HG02885 (cell line): ENCODE measurements around the gene ZGLP1.
A peak's percentile ranks its signal among the peaks of the same experiment; 100 is the strongest.
"Not testable (repeated sequence)": the region's sequence is repeated elsewhere in the genome, so short reads cannot be mapped to it uniquely, and the experiment has no call there.

Source experiments
- ATAC-seq: cut with Tn5 transposase; IDR thresholded peaks from one replicate; pipeline ENCODE4 v1.9.1; 2021; ENCODE audit warnings: mild to moderate bottlenecking; ENCODE audit not compliant: unreplicated experiment, poor library complexity

ZGLP1 gene

GRCh38 chr19:10309423-10309822, at the start of gene ZGLP1:
ZGLP1 (minus strand) TSS chr19:10309815.
- ATAC-seq: no peak

DNA sequence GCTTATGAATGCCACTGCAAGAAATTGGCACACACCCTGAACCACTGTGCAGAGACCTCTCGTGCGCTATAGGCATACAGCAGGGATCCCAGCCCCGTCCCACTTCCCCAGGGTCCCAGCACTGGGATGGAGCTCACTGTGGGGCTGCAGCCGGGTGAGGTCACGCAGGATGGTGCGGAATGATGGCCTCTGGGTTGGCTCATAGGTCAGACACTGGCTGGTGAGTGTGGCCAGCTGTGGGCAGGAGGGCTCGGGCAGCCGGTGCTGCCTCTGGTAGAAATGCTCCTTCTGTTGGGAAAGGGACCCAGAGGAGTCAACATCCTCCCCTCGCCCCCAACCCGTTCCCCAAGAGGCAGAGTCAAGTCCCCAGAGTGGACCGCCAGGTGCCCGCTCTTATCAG, 46.8 kb upstream of the ZGLP1 start:
- ATAC-seq: no peak

DNA sequence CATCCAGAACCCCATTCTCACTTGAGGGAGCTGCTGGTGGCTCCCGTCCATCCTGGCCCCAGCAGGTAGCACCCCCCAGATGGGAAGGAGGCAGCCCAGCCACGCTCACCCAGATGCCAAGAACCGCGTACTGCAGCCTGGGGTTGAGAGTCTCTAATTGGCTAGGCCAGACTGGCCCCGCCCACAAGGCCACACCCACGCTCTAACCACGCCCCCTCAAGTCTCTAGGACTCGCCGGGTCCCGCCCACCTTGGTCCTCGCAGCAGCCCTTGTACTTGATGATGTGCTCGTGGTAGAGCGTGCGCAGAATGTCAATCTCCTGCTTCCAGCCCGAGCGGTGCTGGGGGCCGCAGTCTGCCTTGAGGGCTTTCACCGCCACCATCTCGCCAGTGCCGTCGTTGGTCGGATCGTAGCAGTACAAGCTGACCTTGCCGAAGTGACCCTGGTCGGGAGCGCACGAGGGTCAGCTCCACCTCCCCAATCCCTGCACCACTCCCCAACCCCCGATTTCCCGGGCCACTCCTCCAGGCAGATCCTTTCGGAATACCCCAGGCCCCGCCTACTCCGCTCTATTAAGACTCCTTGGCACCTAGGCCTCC, 44.3 kb upstream of the ZGLP1 start:
- ATAC-seq: no peak

GRCh38 chr19:10352764-10353671, 43.4 kb upstream of the ZGLP1 start:
- no peak for ATAC-seq

DNA sequence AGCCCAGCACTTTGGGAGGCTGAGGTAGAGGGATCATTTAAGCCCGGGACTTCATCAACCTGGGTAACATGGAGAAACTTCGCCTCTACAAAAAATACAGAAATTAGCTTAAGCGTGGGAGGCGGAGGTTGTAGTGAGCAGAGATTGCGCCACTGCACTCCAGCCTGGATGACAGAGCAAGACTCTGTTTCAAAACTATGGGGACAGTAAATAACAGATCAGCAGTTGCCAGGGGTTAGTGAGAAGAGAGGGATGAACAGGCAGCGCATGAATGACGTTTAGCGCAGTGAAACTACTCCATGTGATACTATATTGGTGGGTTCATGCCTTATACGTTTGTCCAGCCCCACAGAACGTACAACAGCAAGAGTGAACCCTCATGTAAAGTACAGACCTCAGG, 36.9 kb upstream of the ZGLP1 start:
- ATAC-seq: no peak

DNA sequence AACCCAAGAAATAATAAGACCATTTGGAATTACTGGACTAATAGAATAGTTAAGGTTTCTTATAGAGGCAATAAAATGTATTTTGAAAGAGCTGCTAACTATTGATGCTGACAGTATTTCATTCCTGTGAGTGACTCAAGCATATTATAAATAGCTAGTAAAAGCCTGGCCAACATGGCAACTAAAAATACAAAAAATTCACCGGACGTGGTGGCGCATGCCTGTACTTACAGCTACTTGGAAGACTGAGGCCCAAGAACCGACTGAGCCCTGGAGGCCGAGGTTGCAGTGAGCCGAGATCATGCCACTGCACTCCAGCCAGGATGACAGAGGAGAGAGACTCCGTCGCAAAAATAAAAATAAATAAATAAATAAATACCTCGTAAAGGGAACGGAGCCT, 35.2 kb upstream of the ZGLP1 start:
- no peak for ATAC-seq

- no peak for ATAC-seq
These were observed 33.9 kb upstream of the ZGLP1 start for GRCh38 chr19:10343495-10343894.

DNA sequence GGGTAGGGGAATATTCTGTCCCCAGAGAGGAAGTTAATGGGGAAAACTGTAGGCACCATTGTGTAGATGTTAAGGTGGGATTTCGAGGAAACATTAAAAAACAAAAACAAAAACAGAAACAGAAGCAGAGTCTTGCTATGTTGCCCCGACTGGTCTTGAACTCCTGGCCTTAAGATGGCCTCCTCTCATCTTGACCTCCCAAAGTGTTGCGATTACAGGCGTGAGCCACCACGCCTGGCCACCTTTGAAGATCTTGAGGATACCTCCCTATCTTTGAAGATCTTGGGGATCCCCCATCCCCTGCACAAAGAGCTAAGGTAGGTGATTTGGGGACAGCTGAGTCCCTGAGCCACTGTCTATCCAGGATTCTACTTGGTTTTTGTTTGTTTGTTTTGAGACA, 30.4 kb upstream of the ZGLP1 start:
- ATAC-seq: no peak

DNA sequence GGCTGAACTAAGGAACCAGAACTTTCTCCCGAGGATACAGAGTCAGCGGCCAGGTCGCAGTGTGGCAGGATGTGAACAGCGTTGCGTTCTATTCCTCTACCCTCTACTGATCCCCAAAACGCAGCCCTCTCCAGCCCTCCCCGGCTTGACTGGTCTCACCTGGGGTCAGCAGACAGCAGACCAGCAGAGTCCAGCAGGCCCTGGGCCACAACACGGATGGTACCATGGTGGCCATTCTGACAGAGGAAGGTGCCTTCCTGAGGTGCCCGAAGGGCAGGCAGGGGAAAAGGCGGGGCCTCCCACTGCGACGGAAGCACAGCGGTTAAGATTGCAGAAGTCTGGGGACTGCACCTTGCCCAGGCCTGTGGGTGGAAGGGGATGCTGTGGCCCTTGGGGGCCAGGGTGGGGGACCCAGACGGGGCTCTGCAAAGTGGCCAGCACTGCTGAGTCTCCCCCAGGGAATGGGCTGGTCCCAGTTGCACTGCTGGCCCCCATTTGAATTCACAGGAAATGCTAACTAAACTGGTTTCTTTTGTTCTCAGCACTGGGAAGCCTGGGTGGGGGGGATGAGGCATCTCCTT, 29.9 kb upstream of the ZGLP1 start, which contains the start of gene ICAM3:
TSS of gene ICAM3 (minus strand) at position 245 of the 581 bp plus-strand sequence. CDS start at position 235, 10 bp downstream.
- ATAC-seq: peak; percentile 71

- no peak for ATAC-seq
These were observed 29.3 kb upstream of the ZGLP1 start for GRCh38 chr19:10338940-10339339.

GRCh38 chr19:10336725-10337124, 27.1 kb upstream of the ZGLP1 start:
- not testable (repeated sequence) for ATAC-seq

GRCh38 chr19:10335352-10335985, 25.9 kb upstream of the ZGLP1 start:
- ATAC-seq: no peak

DNA sequence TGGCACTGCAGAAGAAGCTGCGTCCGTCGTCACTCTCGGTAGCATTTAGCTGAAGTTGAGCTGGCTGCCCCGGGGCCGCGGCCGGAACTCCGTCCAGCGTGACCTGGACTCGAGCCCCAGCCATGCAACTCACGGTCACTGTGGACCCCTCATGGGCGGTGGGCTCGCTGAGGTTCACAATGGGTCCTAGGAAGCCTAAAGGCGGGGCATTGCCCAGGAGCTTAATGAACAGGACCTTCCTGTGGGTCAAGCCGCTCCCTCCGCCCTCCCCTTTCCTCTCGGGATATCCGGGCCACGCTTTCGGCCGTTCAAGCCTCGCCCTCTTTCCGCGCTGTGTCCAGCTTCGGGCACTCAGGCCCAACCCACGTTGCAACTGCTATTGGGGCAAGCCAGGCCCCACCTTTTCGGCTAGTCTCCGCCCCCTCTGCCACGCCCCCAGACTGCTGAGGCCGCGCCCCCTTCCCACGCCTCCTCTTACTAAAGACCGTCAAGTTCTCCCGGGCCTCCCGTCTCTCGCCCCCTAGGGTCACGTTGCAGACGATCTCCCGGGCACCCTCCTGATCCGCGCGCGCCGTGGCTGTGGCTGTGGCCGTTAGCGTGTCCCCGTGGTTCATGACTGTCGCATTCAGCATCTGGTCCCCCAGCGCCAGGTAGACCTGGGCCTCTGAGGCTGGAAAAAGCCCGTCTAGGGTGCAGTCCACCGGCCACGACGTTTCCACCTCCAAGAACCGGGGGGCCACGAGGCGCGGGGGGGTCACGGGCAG, 25.2 kb upstream of the ZGLP1 start:
- no peak for ATAC-seq

DNA sequence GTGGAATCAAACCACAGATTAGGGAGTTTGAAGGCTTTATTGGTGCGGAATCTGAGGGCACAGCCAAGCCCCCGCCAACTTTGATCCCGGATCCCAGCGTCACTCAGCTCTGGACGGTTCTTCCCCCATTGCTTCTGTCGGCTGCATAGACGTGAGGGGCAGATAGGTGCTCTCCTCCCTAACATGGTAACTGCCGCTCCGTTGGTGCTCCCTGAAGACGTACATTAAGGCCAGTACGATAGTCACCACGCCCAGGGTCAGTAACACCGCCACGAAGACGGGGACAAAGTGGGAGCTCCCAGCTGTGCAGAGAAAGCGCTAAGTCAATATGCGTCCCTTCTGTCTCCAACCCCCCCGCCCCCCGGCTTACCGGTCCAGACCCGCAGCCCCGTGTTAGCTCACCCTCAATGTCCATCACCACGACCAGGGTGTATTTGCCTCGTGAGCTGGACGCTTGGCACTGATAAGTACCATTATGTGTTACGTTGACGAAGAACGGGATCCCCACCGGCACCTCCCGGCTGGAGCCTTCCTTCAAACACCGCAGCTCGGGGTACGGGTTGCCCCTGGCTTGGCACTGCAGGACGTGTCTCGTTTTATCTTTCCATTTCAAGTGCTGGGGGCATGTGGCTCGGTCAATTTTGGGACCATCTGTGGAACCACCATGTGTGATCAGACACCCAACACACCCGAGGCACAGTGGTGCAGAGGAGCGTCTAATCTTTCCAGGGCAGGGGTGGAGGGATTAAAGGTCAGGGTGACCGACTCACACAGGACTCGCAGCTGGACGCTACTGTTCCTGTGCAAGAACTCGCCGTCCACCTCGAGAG, 24.4 kb upstream of the ZGLP1 start:
- peak; percentile 13 for ATAC-seq

GRCh38 chr19:10332965-10333757, 23.5 kb upstream of the ZGLP1 start, which contains the start of gene RAVER1:
RAVER1 (minus strand) TSS chr19:10333529; CDS start chr19:10333507, 22 bp downstream.
- ATAC-seq: peak; percentile 88

GRCh38 chr19:10332158-10332964, 22.7 kb upstream of the ZGLP1 start:
- ATAC-seq: no peak

DNA sequence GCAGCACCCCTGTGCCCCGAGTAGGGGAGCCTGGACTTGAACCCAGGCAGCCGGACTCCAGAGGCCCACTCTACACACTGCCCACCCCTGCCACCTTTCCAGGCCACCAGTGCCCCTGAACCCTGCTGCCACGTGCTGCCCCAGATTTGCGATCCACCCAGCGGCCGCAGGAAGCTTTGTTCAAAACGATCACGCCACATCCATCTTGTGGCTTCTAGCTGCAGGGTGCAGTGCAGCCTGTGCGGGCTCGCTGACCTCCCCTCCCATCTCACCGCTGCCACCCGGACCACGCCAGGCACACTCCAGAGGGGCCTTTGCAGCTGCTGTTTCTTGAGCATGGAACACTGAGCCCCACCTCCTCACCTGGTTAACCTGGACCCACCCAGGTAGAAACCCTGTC, 19.9 kb upstream of the ZGLP1 start:
- ATAC-seq: no peak
